ENCODE measurements around the gene TMCC2. TPM values are rescaled to one million over a fixed set of nuclear protein-coding genes. Genes with fewer than 3 reads are reported as not detected.

The TMCC2 gene
- total RNA-seq, 1 donor from 2014 or later, result 6.2 TPM

DNA sequence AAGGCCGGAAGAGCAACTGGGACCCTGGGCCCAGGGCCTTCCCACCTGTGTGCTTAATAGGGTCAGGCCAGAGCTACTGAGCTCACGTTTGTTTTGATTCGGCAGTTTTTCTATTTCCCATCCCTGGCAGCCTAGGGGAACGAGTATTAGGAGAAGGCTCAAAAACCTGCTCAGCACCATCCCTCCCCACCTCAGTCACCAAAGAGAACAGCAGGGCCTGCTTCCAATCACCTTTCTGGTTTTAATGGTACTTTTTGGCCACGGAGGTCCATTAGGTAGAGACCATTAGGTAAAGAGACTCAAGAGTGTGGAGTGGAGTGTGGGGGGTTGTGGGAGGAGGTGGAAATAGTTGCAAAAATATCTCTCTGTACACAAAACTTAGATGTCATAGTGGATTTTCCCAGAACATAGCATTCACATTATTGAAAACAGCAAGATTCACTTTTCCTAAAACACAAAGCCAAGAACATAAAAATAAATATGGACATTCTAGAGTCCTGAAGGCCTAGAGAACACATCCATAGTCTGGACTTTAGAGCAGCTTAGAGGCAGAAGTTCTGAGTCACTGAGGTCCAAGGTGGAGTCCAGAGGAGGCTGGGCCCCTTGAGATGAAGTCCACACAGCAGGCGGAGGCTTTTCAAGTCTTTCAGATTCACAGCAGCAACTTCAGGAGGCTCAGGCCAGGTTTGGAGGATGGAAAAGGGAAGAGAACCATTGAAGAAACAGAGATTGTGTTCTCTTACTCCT, 74.3 kb downstream of the TMCC2 start:
- H3K36me3 Mint-ChIP-seq, result peaks cover 20% of the 10 kb centered on the region
- no peak for DNase-seq (ENCODE audit: extremely low spot score, unreplicated experiment)
- no peaks in the 10 kb centered on the region for H3K9me3 Mint-ChIP-seq
- H3K4me1 Mint-ChIP-seq (ENCODE audit: unreplicated experiment), result peaks cover 33% of the 10 kb centered on the region
- peak overlapping the region; percentile 90 for H3K27ac Mint-ChIP-seq
- H3K4me3 Mint-ChIP-seq, result peak overlapping the region; percentile 72
- no peaks in the 10 kb centered on the region for H3K27me3 Mint-ChIP-seq
- TF ChIP-seq, protein P1, sequence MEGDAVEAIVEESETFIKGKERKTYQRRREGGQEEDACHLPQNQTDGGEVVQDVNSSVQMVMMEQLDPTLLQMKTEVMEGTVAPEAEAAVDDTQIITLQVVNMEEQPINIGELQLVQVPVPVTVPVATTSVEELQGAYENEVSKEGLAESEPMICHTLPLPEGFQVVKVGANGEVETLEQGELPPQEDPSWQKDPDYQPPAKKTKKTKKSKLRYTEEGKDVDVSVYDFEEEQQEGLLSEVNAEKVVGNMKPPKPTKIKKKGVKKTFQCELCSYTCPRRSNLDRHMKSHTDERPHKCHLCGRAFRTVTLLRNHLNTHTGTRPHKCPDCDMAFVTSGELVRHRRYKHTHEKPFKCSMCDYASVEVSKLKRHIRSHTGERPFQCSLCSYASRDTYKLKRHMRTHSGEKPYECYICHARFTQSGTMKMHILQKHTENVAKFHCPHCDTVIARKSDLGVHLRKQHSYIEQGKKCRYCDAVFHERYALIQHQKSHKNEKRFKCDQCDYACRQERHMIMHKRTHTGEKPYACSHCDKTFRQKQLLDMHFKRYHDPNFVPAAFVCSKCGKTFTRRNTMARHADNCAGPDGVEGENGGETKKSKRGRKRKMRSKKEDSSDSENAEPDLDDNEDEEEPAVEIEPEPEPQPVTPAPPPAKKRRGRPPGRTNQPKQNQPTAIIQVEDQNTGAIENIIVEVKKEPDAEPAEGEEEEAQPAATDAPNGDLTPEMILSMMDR (conservative IDR thresholded peaks at IDR 0.05), result no peak

- H3K9me3 Mint-ChIP-seq, result no peaks in the 10 kb centered on the region
- peaks cover 26% of the 10 kb centered on the region for H3K36me3 Mint-ChIP-seq
- H3K4me3 Mint-ChIP-seq, result no peak overlapping the region
- no peak for DNase-seq (ENCODE audit: extremely low spot score, unreplicated experiment)
- H3K27ac Mint-ChIP-seq, result no peak overlapping the region
- H3K27me3 Mint-ChIP-seq, result no peaks in the 10 kb centered on the region
- TF ChIP-seq, protein P1 (conservative IDR thresholded peaks at IDR 0.05), result no peak
- peaks cover 26% of the 10 kb centered on the region for H3K4me1 Mint-ChIP-seq (ENCODE audit: unreplicated experiment)
Measured at GRCh38 chr1:205303247-205303888, 75.6 kb downstream of the TMCC2 start.

GRCh38 chr1:205304046-205304694, 76.4 kb downstream of the TMCC2 start:
- no peak overlapping the region for H3K4me3 Mint-ChIP-seq
- peaks cover 28% of the 10 kb centered on the region for H3K36me3 Mint-ChIP-seq
- peaks cover 20% of the 10 kb centered on the region for H3K4me1 Mint-ChIP-seq (ENCODE audit: unreplicated experiment)
- TF ChIP-seq, protein P1 (conservative IDR thresholded peaks at IDR 0.05), result no peak
- H3K9me3 Mint-ChIP-seq, result no peaks in the 10 kb centered on the region
- H3K27ac Mint-ChIP-seq, result peak overlapping the region; percentile 33
- H3K27me3 Mint-ChIP-seq, result no peaks in the 10 kb centered on the region
- DNase-seq (ENCODE audit: extremely low spot score, unreplicated experiment), result no peak

- peak overlapping the region; percentile 33 for H3K27ac Mint-ChIP-seq
- peaks cover 20% of the 10 kb centered on the region for H3K4me1 Mint-ChIP-seq (ENCODE audit: unreplicated experiment)
- DNase-seq (ENCODE audit: extremely low spot score, unreplicated experiment), result no peak
- H3K9me3 Mint-ChIP-seq, result no peaks in the 10 kb centered on the region
- H3K27me3 Mint-ChIP-seq, result no peaks in the 10 kb centered on the region
- TF ChIP-seq, protein P1 (conservative IDR thresholded peaks at IDR 0.05), result no peak
- no peak overlapping the region for H3K4me3 Mint-ChIP-seq
- peaks cover 28% of the 10 kb centered on the region for H3K36me3 Mint-ChIP-seq
Measured at GRCh38 chr1:205304695-205305070, 76.9 kb downstream of the TMCC2 start.

GRCh38 chr1:205306929-205307566, 79.3 kb downstream of the TMCC2 start:
- H3K4me1 Mint-ChIP-seq (ENCODE audit: unreplicated experiment), result peaks cover 4% of the 10 kb centered on the region
- H3K27me3 Mint-ChIP-seq, result no peaks in the 10 kb centered on the region
- no peak overlapping the region for H3K4me3 Mint-ChIP-seq
- H3K27ac Mint-ChIP-seq, result peak overlapping the region; percentile 64
- DNase-seq (ENCODE audit: extremely low spot score, unreplicated experiment), result no peak
- H3K36me3 Mint-ChIP-seq, result peaks cover 33% of the 10 kb centered on the region
- TF ChIP-seq, protein P1 (conservative IDR thresholded peaks at IDR 0.05), result no peak
- no peaks in the 10 kb centered on the region for H3K9me3 Mint-ChIP-seq
